ENCODE measurements around the gene USP3. TPM values are rescaled to one million over a fixed set of nuclear protein-coding genes. Genes with fewer than 3 reads are reported as not detected.

Gene USP3
- total and polyA plus RNA-seq, 2 of the 13 experiments (the other 11 are each of a cell fraction or from before 2014, with no cell fraction given) = 14.3 to 61.2 TPM

DNA sequence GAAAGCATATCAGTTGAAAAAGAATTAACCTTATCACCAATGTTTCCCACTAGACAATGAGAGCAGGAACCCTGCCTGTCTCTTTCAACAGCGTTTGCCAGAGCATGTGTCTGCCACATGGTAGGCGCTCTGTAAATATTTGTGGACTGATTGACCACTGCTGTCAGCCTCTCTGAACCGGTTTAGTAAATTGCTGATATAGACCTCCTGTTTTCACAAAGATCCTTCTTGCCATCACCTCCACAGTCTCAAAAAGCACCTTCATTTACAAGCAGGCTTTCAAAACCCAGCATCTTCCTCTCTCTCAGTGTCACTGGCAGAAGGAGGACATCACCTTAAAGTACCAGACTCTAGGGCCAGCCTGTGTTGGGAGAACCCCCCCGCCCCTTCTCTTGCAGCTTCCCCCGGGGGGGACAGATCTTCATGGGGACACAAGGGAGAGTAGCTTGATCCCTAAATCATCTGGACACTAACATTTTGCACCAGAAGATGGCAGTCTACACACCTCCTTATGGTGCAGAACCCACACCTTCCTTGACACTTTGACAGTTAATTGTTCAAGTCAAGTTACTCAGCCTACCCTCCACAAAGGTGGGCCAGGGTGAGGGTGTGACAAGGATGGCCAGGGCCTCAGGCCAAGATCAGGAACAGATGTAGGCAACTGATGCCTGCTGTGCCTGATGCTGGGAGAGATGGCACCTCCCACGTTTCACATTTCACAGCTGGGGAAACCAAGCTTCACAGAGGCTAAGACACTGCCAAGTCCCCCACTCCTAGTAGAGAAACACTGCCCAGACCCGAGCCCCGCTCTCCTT, 37.8 kb upstream of the USP3 start (continued):
- TF ChIP-seq SCMH1 (CRISPR knock-in tag; IDR thresholded peaks at IDR 0.05; ENCODE audit: borderline replicate concordance) (no peak), RXRA (CRISPR knock-in tag; IDR thresholded peaks at IDR 0.05) (no peak), THAP11 (CRISPR knock-in tag; IDR thresholded peaks at IDR 0.05) (peak; percentile 63), ZNF883 (CRISPR knock-in tag; IDR thresholded peaks at IDR 0.05; ENCODE audit: not compliant biosample characterization) (no peak), ZNF432 (CRISPR knock-in tag; IDR thresholded peaks at IDR 0.05; ENCODE audit: borderline replicate concordance) (no peak), CCDC6 (CRISPR knock-in tag; IDR thresholded peaks at IDR 0.05) (no peak), HDAC1 (CRISPR knock-in tag; IDR thresholded peaks at IDR 0.05) (peak; percentile 70), ISL2 (CRISPR knock-in tag; IDR thresholded peaks at IDR 0.05) (0 out of 2 replicates have a peak, but pooled peaks have one; percentile 53), ZFP62 (CRISPR knock-in tag; IDR thresholded peaks at IDR 0.05) (no peak), SP2 (CRISPR knock-in tag; IDR thresholded peaks at IDR 0.05) (no peak), DPF2 (CRISPR knock-in tag; IDR thresholded peaks at IDR 0.05; ENCODE audit: borderline replicate concordance, low read depth) (0 out of 2 replicates have a peak, but pooled peaks have one; percentile 37), ZNF75D (CRISPR knock-in tag; IDR thresholded peaks at IDR 0.05; ENCODE audit: borderline replicate concordance) (no peak), ZNF816 (CRISPR knock-in tag; IDR thresholded peaks at IDR 0.05; ENCODE audit: borderline replicate concordance) (no peak), ZNF296 (CRISPR knock-in tag; conservative IDR thresholded peaks at IDR 0.05) (no peak)
- TF ChIP-seq, protein P1, sequence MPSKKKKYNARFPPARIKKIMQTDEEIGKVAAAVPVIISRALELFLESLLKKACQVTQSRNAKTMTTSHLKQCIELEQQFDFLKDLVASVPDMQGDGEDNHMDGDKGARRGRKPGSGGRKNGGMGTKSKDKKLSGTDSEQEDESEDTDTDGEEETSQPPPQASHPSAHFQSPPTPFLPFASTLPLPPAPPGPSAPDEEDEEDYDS (CRISPR knock-in tag; IDR thresholded peaks at IDR 0.05) = no peak
- TF ChIP-seq, protein P2, sequence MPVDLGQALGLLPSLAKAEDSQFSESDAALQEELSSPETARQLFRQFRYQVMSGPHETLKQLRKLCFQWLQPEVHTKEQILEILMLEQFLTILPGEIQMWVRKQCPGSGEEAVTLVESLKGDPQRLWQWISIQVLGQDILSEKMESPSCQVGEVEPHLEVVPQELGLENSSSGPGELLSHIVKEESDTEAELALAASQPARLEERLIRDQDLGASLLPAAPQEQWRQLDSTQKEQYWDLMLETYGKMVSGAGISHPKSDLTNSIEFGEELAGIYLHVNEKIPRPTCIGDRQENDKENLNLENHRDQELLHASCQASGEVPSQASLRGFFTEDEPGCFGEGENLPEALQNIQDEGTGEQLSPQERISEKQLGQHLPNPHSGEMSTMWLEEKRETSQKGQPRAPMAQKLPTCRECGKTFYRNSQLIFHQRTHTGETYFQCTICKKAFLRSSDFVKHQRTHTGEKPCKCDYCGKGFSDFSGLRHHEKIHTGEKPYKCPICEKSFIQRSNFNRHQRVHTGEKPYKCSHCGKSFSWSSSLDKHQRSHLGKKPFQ (CRISPR knock-in tag; IDR thresholded peaks at IDR 0.05; ENCODE audit: insufficient replicate concordance) = peak; percentile 71
- TF ChIP-seq, protein P3, sequence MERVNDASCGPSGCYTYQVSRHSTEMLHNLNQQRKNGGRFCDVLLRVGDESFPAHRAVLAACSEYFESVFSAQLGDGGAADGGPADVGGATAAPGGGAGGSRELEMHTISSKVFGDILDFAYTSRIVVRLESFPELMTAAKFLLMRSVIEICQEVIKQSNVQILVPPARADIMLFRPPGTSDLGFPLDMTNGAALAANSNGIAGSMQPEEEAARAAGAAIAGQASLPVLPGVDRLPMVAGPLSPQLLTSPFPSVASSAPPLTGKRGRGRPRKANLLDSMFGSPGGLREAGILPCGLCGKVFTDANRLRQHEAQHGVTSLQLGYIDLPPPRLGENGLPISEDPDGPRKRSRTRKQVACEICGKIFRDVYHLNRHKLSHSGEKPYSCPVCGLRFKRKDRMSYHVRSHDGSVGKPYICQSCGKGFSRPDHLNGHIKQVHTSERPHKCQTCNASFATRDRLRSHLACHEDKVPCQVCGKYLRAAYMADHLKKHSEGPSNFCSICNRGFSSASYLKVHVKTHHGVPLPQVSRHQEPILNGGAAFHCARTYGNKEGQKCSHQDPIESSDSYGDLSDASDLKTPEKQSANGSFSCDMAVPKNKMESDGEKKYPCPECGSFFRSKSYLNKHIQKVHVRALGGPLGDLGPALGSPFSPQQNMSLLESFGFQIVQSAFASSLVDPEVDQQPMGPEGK (CRISPR knock-in tag; IDR thresholded peaks at IDR 0.05) = peak; percentile 94
- TF ChIP-seq, protein P4, sequence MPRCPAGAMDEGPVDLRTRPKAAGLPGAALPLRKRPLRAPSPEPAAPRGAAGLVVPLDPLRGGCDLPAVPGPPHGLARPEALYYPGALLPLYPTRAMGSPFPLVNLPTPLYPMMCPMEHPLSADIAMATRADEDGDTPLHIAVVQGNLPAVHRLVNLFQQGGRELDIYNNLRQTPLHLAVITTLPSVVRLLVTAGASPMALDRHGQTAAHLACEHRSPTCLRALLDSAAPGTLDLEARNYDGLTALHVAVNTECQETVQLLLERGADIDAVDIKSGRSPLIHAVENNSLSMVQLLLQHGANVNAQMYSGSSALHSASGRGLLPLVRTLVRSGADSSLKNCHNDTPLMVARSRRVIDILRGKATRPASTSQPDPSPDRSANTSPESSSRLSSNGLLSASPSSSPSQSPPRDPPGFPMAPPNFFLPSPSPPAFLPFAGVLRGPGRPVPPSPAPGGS (CRISPR knock-in tag; IDR thresholded peaks at IDR 0.05) = peak; percentile 50; the same call in 1 of the 2 replicates
- TF ChIP-seq, protein P5, sequence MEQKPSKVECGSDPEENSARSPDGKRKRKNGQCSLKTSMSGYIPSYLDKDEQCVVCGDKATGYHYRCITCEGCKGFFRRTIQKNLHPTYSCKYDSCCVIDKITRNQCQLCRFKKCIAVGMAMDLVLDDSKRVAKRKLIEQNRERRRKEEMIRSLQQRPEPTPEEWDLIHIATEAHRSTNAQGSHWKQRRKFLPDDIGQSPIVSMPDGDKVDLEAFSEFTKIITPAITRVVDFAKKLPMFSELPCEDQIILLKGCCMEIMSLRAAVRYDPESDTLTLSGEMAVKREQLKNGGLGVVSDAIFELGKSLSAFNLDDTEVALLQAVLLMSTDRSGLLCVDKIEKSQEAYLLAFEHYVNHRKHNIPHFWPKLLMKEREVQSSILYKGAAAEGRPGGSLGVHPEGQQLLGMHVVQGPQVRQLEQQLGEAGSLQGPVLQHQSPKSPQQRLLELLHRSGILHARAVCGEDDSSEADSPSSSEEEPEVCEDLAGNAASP (CRISPR knock-in tag; IDR thresholded peaks at IDR 0.05; ENCODE audit: borderline replicate concordance) = no peak
- TF ChIP-seq, protein P6, sequence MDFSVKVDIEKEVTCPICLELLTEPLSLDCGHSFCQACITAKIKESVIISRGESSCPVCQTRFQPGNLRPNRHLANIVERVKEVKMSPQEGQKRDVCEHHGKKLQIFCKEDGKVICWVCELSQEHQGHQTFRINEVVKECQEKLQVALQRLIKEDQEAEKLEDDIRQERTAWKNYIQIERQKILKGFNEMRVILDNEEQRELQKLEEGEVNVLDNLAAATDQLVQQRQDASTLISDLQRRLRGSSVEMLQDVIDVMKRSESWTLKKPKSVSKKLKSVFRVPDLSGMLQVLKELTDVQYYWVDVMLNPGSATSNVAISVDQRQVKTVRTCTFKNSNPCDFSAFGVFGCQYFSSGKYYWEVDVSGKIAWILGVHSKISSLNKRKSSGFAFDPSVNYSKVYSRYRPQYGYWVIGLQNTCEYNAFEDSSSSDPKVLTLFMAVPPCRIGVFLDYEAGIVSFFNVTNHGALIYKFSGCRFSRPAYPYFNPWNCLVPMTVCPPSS (IDR thresholded peaks at IDR 0.05) = no peak

All from HepG2 (cell line).